Measurements from ENCODE around the gene ITK. TPM values are rescaled to one million over a fixed set of nuclear protein-coding genes. Genes with fewer than 3 reads are reported as not detected.
"Not testable (repeated sequence)": the region's sequence is repeated elsewhere in the genome, so short reads cannot be mapped to it uniquely, and the experiment has no call there.

Gene ITK
- total RNA-seq, 1 donor from 2014 or later: not detected

- FAIRE-seq: no peak
- no peak for TF ChIP-seq CTCF (IDR thresholded peaks at IDR 0.05; ENCODE audit: insufficient read depth, low read length, severe bottlenecking)
- no peaks in the 10 kb centered on the region for H3K27me3 ChIP-seq (ENCODE audit: control insufficient read depth, insufficient read depth, low read length)
Observed at GRCh38 chr5:157205708-157206107, 25.1 kb downstream of the ITK start.

GRCh38 chr5:157210652-157211051 is 30.0 kb downstream of the ITK start:
- not testable (repeated sequence) for H3K36me3 ChIP-seq (ENCODE audit: control insufficient read depth, insufficient read depth, low read length); DNase-seq (ENCODE audit: low read depth); FAIRE-seq; H3K27me3 ChIP-seq (ENCODE audit: control insufficient read depth, insufficient read depth, low read length); H3K4me3 ChIP-seq (ENCODE audit: low read depth, low read length)

More at GRCh38 chr5:157205708-157206107, 25.1 kb downstream of the ITK start:
- DNase-seq (ENCODE audit: low read depth): no peak
- Histone ChIP-seq H3K36me3 (ENCODE audit: control insufficient read depth, insufficient read depth, low read length) (no peaks in the 10 kb centered on the region), H3K4me3 (ENCODE audit: low read depth, low read length) (no peak overlapping the region)

GRCh38 chr5:157212307-157212706 is 31.7 kb downstream of the ITK start:
- no peaks in the 10 kb centered on the region for H3K36me3 ChIP-seq (ENCODE audit: control insufficient read depth, insufficient read depth, low read length)
- no peaks in the 10 kb centered on the region for H3K27me3 ChIP-seq (ENCODE audit: control insufficient read depth, insufficient read depth, low read length)
- H3K4me3 ChIP-seq (ENCODE audit: low read depth, low read length): no peak overlapping the region
- no peak for TF ChIP-seq CTCF (IDR thresholded peaks at IDR 0.05; ENCODE audit: insufficient read depth, low read length, severe bottlenecking)
- no peak for FAIRE-seq
- DNase-seq (ENCODE audit: low read depth): no peak

GRCh38 chr5:157213527-157214243 is 33.0 kb downstream of the ITK start:
- Histone ChIP-seq H3K36me3 (ENCODE audit: control insufficient read depth, insufficient read depth, low read length) (no peaks in the 10 kb centered on the region), H3K4me3 (ENCODE audit: low read depth, low read length) (no peak overlapping the region), H3K27me3 (ENCODE audit: control insufficient read depth, insufficient read depth, low read length) (no peaks in the 10 kb centered on the region)
- no peak for DNase-seq (ENCODE audit: low read depth)
- FAIRE-seq: no peak
- TF ChIP-seq CTCF (IDR thresholded peaks at IDR 0.05; ENCODE audit: insufficient read depth, low read length, severe bottlenecking): no peak

GRCh38 chr5:157214415-157214814 is 33.8 kb downstream of the ITK start:
- no peak for FAIRE-seq

More at GRCh38 chr5:157214415-157214814, 33.8 kb downstream of the ITK start:
- Histone ChIP-seq H3K27me3 (ENCODE audit: control insufficient read depth, insufficient read depth, low read length) (no peaks in the 10 kb centered on the region), H3K36me3 (ENCODE audit: control insufficient read depth, insufficient read depth, low read length) (no peaks in the 10 kb centered on the region), H3K4me3 (ENCODE audit: low read depth, low read length) (no peak overlapping the region)
- no peak for TF ChIP-seq CTCF (IDR thresholded peaks at IDR 0.05; ENCODE audit: insufficient read depth, low read length, severe bottlenecking)
- DNase-seq (ENCODE audit: low read depth): no peak

Data from bronchial epithelial cell (primary cell).